NCI-H2107 treated with DMSO at 0.1 percent for 48 hours (cell line): ENCODE measurements around the gene DIAPH1.

Experiments used
- DNase-seq: peaks from one replicate; lab custom pipeline; 2025; ENCODE audit not compliant: unreplicated experiment; lab: John Stamatoyannopoulos, UW

DIAPH1 gene

DNA sequence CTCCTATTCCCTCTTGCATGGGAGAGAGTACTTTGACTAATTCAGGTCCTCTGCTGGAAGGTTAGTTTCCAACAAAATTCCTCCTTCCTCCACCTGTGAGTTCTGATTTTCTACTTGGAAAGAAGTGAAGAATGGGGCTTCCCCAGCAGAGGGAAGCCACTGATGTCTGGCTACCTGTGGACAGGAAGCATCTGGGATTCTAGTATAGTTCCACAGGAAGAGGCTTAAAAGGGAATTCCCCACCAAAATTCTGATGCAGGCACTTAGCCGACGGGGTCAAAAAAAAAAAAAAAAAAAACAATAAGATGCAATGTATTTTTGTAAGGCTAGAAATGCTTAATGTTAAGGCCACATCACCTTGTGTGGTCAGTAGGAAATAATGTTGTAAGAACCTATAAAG is 96.5 kb downstream of the DIAPH1 start:
- DNase-seq = no peak

DNA sequence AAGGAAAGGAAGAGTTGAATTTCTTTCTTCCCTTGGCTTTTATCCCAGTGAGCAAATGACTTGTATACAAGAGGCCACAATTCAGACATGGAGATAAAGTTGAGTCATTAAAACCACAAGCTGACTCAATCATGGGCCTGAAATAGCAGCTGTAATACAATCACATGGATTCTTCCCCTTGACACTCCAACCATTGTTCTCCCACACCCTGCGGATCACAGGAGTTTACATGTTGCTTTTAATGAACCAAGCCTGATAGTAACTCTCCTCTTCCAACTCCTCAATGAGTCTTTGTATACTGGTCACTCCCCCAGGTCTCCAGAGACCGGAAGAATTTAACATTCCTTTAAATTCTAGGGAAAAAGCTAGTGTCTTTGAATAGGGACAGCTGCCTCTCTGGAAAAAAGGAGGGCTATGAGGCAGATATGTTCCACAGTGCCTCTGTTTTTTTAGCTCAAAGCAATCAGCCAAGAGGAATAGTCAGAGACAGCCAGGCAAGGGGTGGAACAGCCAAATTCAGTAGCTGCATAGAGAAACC is 97.5 kb downstream of the DIAPH1 start:
- DNase-seq = peak; percentile 86

DNA sequence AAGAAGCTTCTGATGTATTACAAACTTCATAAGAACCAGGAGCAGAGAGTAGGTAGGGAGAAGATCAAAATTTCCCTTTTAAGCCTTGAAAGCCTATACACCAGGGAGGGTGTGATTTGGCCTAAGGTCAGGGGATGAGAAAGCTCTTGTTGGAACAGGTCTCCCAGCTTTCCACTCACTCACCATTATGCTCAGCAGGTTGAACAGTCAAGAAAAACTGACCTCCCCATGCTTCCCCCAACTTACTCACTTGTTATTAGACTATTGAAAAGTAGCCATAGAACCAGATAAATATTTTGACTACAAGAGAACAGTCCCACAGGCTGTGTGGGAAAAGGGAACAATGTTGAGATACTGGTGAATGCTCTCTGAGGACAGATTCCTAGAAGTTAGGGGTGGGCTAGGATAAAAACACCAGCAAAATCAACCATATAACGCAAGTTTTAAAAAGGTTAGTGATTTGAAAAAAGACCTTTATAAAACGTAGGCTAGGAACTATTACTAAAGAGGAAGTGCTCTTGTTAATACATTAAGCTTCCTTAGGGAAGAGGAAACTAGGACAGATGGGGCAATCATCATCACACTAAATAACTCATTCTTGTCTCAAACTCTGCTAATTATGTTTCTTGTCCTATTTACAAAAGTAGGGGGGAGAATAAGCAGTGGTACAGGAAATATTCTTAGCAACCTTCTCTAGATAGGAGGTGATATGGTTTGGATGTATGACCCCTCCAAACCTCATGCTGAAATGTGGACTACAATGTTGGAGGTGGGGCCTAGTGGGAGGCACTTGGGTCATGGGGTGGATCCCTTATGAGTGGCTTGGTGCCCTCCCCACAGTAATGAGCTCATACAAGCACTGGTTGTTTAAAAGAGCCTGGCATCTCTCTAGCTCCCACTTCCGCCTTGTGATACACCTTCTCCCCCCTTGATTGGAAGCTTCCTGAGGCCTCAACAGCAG is 98.9 kb downstream of the DIAPH1 start:
- no peak for DNase-seq

DNA sequence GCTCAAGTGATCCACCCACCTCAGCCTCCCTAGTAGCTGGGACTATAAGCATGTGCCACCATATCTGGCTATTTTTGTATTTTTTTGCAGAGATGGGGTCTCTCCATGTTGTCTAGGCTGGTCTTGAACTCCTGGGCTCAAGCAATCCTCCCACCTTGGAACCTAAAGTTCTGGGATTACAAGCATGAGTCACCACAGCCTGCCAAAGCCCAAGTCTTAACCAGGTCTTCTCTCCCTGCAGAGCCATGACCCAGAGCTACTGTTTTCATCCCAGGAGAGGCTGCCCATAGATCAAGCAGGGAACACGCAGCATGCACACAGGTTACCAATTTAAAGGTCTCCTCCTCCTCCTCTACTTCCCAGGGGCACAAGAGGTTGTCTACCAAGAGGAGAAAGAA is 100.2 kb downstream of the DIAPH1 start:
- no peak for DNase-seq

DNA sequence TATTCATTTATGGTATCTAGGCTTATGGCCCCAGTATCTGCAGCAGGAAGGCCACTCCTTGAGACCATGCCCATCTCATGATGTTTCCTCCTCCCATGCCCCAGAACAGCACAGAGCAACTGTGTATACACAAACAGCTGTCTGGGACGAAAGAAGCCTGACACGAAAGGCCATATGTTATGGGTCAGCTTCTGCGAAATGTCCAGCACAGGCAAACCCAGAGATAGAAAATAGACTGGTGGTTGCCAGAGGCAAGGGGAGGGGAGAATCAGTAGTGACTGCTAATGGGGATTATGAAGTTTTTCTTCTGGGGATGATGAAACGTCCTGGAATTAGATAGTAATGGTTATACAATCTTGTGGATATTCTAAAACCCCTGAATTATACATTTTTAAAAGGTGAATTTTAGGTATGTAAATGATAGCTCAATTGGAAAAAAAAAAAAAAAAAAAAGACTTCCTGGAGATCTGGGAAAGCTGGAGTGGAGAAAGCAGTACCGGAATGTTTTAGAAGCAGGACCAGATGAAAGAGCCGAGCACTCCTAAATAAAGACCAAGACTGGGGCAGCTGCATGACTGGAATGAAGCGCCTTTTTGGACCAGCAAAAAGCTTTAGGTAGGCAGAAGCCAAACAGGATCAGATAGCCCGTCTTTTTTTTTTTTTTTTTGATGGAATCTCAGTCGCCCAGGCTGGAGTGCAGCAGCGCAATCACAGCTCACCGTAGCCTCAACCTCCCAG is 100.8 kb downstream of the DIAPH1 start:
- DNase-seq = no peak

DNA sequence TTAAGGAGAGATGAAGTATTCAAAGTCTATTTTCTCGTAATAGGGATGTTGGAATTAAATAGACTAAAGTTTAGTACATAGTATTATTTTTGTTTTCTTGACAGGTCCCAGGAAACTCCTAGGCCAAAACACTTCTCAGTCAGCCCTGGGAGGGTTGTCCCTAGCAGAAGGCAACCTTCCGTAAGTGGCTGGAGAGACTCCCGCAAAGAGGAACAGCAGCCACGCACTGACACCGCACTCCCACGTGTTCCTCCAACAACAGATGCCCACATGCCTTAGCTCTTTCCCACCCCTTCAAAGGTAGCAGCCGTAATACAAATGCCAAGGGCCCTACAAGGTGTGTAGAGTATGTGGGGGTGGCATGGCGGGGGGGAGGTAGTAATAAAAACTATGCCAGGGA is 101.5 kb downstream of the DIAPH1 start:
- DNase-seq = no peak

DNA sequence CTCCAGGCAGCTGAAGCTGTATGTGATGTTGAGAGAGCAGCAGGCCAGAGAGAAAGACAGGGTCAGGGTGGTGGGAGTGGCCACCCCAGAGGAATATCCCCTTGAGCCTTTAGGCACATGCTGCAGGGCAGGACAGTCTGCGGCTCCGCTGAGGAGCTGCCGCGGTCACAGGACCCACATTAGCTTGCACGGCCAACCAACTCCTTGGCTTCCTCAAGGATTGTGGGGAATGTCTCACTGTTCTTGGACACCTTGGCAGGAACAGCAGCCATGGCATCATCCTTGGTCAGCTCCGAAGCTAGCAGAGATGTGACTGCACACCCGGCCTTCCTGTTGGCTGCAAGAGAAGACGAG is 102.2 kb downstream of the DIAPH1 start:
- no peak for DNase-seq

DNA sequence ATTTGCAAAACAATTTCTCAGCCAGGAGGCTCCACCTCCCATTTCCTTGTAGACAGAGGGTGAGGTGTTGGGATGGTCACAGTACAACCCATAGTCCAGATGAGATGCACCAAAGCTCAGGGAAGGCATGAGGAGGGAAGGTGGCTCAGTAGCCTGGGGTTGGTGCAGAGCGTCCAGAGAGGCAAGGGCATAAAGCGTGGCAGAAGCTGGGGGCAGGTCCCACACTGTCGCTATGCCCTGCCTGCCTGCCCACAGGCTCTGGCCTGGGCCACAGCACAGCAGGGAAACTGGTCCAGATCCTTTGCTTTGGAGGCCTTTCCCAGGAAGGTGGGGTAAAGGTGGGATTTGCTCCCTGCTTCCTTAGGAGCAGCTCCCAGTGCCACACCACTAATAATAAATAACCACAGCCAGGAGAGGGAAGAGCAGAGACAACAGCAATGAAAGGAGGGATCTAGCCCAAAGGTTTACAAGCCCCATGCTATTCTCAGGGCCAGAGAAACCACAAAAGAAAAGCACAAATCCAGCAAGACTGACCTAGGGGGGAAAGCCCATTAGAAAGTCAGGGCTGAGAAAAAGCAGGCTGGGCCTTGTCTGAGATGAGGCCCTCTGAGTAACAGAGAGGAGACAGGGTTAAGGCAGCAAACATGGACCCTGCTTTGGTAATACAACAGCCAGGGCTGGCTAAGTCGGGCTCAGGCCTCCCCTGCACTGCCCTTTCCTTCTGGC is 102.7 kb downstream of the DIAPH1 start:
- DNase-seq = no peak

DNA sequence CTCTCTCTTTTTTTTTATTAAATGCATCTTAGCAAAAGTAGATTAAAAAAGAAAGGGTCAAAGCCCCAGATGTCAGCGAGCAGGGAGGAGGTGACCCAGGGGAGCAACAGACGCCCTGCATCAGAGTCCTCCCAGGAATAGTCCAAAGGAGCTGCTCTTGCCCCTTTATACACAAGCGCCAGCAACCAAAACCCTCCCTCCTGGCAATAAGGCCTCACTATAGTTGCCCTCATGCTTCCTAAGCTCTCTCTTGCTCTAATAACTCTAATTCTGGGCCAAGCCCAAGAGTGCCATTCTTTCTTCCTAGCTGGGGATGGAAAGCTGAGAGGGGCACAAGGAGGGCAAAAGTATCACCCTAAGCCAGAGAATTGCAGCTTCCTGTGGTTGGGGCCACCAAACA is 103.7 kb downstream of the DIAPH1 start:
- DNase-seq = no peak

DNA sequence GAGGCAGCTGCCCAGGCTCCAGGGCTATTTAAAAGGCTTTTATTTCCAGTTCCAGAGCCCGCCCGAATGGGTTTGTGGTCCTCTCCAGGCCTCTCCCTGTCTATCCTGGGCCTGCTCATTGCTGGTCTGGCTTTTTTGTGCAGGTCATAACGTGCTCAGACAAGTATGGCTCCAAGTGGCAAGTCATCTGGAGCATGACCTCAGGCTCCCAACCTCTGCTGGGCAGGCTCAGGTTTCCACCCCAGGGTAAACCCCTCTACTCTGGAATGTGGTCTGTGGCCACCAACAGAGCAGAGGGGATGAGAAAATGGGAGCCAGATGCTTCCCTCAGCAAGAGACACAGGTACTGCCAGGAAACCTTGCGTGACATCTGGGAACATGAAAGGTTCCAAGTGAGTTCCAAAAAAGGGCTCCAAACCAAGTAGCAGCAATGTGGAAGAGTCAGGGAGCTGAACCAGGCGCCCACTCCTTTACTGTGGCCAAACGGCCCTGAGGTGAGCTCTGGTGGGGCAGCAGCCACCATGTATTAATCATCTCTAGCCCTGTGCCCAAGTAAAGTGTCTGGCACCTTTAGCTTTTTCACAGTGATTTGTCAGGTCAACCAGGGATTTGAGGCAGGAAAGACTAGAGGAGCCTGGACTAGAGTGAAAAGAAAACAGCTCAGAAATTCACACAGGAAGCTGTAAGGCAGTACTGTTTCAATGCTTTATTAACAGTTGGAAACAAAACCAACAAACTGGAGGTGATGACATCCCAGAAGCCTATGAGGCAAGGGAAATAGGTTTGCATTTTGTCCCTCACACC is 104.3 kb downstream of the DIAPH1 start:
- no peak for DNase-seq

DNA sequence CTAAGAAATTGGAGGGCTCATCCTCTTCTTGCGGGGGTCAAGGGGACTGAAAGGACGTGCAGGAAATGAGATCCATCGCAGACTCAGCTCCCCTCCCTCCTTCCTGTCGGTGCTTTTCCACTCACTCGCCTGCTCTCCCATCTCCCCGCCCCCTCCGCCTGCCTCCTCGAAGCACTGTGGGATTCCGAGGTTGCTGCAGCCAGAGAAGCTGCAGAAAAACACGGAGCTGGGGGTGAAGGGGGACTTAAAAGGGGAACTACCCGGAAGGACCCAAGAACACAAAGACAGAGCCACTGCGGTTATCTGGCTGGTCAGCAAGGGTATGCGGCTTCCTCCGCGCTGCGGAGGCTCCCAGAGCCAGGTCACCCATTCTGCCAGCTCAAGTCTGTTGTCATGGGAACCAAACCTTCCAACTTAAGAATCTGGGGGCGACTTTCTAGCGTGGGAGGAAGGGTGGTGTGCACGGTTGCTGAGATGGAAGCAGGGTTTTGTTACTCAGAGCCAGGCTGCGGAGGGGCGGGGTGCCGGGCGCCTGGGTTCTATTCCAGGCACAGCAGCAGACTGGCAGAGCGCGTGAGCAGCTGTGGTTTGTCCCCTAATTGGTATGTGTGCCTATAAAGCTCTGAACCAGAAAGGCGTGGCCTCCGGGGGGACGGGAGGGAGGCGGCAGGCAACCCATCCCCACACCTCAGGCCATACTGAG is 105.0 kb downstream of the DIAPH1 start:
- peak; percentile 72 for DNase-seq

DNA sequence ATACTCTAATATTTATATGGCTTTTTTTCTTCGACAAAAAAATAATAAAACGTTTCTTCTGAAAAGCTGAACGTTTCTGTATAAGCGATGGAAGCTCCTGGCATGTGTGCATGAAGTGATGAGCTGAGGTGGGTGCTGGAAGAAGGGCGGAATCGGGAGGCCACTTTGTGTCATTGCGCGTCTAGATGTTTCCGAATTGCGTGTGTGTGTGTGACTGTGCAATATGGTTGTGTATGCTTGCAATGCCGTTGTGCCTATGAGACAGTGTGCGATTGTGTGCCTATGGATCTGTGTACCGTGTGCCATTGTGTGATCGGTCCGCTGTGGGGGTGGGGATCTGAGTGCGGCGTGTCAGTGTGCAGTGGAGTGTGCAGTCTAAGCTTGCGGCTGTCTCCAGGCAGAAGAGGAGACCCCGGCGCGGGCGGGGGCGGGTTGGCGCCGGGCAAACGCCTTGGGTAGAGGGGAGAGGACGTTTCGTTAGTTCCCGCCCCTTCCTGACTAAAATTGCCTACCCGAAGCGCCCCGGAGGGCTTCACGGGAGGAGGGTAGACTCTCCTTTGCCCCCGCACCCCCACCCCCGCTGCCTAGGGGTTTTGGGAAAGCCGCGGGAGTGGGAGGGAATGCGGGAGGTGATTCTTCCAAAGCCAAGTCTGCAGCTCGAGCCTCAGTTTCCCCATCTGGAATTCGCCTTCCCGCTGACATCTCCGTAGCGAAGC is 105.7 kb downstream of the DIAPH1 start:
- DNase-seq = no peak

DNA sequence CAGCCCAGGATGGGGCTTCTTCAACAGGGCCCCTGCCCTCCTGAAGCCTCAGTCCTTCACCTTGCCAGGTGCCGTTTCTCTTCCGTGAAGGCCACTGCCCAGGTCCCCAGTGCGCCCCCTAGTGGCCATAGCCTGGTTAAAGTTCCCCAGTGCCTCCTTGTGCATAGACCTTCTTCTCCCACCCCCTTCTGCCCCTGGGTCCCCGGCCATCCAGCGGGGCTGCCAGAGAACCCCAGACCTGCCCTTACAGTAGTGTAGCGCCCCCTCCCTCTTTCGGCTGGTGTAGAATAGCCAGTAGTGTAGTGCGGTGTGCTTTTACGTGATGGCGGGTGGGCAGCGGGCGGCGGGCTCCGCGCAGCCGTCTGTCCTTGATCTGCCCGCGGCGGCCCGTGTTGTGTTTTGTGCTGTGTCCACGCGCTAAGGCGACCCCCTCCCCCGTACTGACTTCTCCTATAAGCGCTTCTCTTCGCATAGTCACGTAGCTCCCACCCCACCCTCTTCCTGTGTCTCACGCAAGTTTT is 106.3 kb downstream of the DIAPH1 start:
- no peak for DNase-seq

DNA sequence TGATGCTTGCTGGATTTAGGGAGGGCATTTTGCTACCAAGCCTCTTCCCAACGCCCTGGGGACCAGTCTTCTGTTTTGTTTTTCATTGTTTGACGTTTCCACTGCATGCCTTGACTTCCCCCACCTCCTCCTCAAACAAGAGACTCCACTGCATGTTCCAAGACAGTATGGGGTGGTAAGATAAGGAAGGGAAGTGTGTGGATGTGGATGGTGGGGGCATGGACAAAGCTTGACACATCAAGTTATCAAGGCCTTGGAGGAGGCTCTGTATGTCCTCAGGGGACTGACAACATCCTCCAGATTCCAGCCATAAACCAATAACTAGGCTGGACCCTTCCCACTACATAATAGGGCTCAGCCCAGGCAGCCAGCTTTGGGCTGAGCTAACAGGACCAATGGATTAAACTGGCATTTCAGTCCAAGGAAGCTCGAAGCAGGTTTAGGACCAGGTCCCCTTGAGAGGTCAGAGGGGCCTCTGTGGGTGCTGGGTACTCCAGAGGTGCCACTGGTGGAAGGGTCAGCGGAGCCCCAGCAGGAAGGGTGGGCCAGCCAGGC is 107.0 kb downstream of the DIAPH1 start:
- no peak for DNase-seq

DNA sequence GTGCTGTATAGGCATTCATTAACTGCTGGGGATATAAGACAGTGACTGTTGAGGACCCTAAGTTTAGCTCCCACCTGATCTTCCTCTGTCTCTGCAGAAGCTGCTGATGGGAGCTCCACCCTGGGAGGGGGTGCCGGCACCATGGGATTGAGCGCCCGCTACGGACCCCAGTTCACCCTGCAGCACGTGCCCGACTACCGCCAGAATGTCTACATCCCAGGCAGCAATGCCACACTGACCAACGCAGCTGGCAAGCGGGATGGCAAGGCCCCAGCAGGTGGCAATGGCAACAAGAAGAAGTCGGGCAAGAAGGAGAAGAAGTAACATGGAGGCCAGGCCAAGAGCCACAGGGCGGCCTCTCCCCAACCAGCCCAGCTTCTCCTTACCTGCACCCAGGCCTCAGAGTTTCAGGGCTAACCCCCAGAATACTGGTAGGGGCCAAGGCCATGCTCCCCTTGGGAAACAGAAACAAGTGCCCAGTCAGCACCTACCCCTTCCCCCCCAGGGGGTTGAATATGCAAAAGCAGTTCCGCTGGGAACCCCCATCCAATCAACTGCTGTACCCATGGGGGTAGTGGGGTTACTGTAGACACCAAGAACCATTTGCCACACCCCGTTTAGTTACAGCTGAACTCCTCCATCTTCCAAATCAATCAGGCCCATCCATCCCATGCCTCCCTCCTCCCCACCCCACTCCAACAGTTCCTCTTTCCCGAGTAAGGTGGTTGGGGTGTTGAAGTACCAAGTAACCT is 107.8 kb downstream of the DIAPH1 start:
- DNase-seq = no peak

DNA sequence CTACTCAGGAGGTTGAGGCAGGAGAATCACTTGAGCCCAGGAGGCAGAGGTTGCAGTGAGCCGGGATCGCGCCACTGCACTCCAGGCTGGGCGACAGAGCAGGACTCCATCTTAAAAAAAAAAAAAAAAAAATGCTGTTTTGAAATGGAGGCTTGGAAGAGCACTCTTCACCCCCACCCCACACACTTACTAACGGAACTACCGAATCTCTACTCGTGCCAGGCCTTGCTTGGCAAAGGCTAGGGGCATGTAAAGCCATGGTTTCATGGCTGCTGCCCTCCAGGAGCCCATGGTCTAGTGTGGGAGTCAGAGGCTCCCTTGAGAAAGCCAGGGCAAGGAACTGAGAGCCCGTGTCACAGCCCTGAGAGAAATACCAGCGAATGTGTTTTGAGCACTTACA is 108.6 kb downstream of the DIAPH1 start:
- DNase-seq = no peak

DNA sequence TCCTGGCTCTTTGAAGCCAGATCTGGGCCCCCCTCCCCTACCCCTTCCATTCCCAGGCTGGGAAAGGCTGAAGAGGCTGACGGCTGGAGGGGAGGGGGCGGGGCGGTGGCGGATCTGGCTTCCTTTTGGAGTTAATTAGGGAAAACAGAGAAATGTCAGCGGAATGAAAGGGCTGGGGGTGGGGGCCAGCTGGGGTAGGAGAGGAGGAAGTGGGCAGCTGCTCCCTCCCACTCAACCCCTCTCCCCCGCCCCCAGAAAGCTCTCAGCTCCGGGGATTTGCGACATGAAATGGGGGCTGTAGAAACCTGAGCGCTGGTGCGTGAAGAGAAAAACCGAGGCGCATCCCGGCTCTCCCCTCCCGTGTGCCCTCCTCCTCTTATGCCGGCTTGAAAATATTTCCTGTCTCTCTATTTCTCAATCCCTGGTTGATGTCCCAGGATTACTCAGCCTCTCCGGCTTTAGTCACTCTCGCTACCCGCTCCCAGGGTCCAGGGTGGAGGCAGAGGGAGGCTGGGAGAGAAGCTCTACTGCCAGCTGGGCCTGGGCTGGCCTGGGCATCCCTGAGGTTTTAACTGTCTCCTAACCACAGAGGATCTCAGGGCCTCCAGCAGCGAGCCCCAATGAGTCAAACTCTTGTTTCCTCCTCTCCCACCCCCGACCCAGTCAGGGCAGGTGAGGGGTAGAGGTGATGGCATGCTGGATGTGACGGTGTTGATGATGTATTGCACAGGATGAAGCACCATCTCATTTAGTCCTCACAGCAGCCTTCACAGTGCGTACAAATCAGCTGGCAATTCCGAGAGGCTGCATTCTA is 109.8 kb downstream of the DIAPH1 start:
- no peak for DNase-seq
